ENCODE results near the gene MASTL. TPM values are rescaled to one million over a fixed set of nuclear protein-coding genes. Genes with fewer than 3 reads are reported as not detected.

Gene MASTL
- 13.9 and 15.5 TPM in 2 replicates for total RNA-seq

GRCh38 chr10:27155066-27155754, at the start of gene MASTL:
Gene MASTL, plus strand, starts transcription at chr10:27155352. Its CDS starts 75 bp downstream, at chr10:27155427.

Small RNA genes lying within 50 kb of the gene (small RNA-seq; reads per million reads assigned to genes)
- gene RNU2-24P = 0.42 reads per million, percentile 6 among the genes with 10 or more reads in this experiment
- gene RNU7-12P = not detected

Other genes starting within 250 kb of the MASTL start
- gene ANKRD26, start 54.9 kb upstream of the MASTL start, total RNA-seq = 14.8 and 15.5 TPM in 2 replicates
- 124 and 130 TPM in 2 replicates for gene YME1L1, start 968 bp upstream of the MASTL start, total RNA-seq
- 27.9 and 28.5 TPM in 2 replicates for gene ACBD5, start 85.4 kb downstream of the MASTL start, total RNA-seq

Data from articular chondrocyte of knee joint (primary cell).